Measurements from ENCODE around the gene PRSS53. TPM values are rescaled to one million over a fixed set of nuclear protein-coding genes. Genes with fewer than 3 reads are reported as not detected.

Gene PRSS53
- total and polyA plus RNA-seq, 10 donors: 1.6 to 6.0 (median 2.5) TPM

- 65 to 86% (median 73%) methylated on average over 2 of the region's 2 CpGs for WGBS, 5 donors
- H3K4me3 ChIP-seq: peak overlapping the region in 1 of 8 donors; percentile 22
- no peaks in the 10 kb centered on the region for H3K9me3 ChIP-seq
- DNase-seq: no peak
- peaks cover 0 to 44% (median 37%) of the 10 kb centered on the region in 6 donors for H3K36me3 ChIP-seq
- H3K4me1 ChIP-seq: peaks cover 13 to 77% (median 42%) of the 10 kb centered on the region in 6 donors
- intact Hi-C loops (cut with DNase I; ENCODE audit: low total_unique reads): no loop called here
- TF ChIP-seq POLR2A (IDR thresholded peaks at IDR 0.05): no peak
- TF ChIP-seq POLR2AphosphoS5 (IDR thresholded peaks at IDR 0.05): no peak
- no peak for TF ChIP-seq CTCF (IDR thresholded peaks at IDR 0.05 in 8 of 11, conservative IDR thresholded peaks at IDR 0.05 in 3 of 11)
- peak overlapping the region in 7 of 8 donors; percentile 47 to 99 (median 76) for H3K27ac ChIP-seq
- H3K27me3 ChIP-seq (replicated peaks in 1 of 7): no peaks in the 10 kb centered on the region
These were observed 24.0 kb upstream of the PRSS53 start for GRCh38 chr16:31112711-31113110.

- Histone ChIP-seq H3K9me3 (no peaks in the 10 kb centered on the region), H3K4me3 (no peak overlapping the region), H3K4me1 (peaks cover 12 to 81% (median 47%) of the 10 kb centered on the region in 6 donors), H3K27me3 (replicated peaks in 1 of 7) (no peaks in the 10 kb centered on the region), H3K36me3 (peaks cover 0 to 44% (median 37%) of the 10 kb centered on the region in 6 donors), H3K27ac (peak overlapping the region in 5 of 8 donors; percentile 47 to 99 (median 79))
- intact Hi-C loops (cut with DNase I; ENCODE audit: low total_unique reads): no loop called here
- no peak for DNase-seq
- 82 to 98% (median 95%) methylated on average over 9 to 23 of the region's 23 CpGs for WGBS, 5 donors
- TF ChIP-seq CTCF (IDR thresholded peaks at IDR 0.05 in 8 of 11, conservative IDR thresholded peaks at IDR 0.05 in 3 of 11): no peak
- peak in 1 of 3 donors; percentile 53 for TF ChIP-seq POLR2AphosphoS5 (IDR thresholded peaks at IDR 0.05)
These were observed 23.2 kb upstream of the PRSS53 start for GRCh38 chr16:31111881-31112466.

- 85 to 93% (median 90%) methylated on average over 21 to 26 of the region's 26 CpGs for WGBS, 5 donors
- TF ChIP-seq CTCF (IDR thresholded peaks at IDR 0.05 in 8 of 11, conservative IDR thresholded peaks at IDR 0.05 in 3 of 11): no peak
- no peak for TF ChIP-seq POLR2A (IDR thresholded peaks at IDR 0.05)
- TF ChIP-seq POLR2AphosphoS5 (IDR thresholded peaks at IDR 0.05): no peak
- H3K4me3 ChIP-seq: no peak overlapping the region
- peak overlapping the region in 2 of 8 donors; percentile 95 to 96 for H3K27ac ChIP-seq
- H3K4me1 ChIP-seq: peaks cover 11 to 77% (median 47%) of the 10 kb centered on the region in 6 donors
- H3K9me3 ChIP-seq: no peaks in the 10 kb centered on the region
- no peaks in the 10 kb centered on the region for H3K27me3 ChIP-seq (replicated peaks in 1 of 7)
- no peak for DNase-seq
- intact Hi-C loops (cut with DNase I; ENCODE audit: low total_unique reads): no loop called here
- peaks cover 0 to 44% (median 37%) of the 10 kb centered on the region in 6 donors for H3K36me3 ChIP-seq
These were observed 21.6 kb upstream of the PRSS53 start for GRCh38 chr16:31110106-31111034.

- TF ChIP-seq POLR2A (IDR thresholded peaks at IDR 0.05): no peak
- TF ChIP-seq CTCF (IDR thresholded peaks at IDR 0.05 in 8 of 11, conservative IDR thresholded peaks at IDR 0.05 in 3 of 11): no peak
- Histone ChIP-seq H3K36me3 (peaks cover 0 to 44% (median 37%) of the 10 kb centered on the region in 6 donors), H3K27ac (peak overlapping the region in 3 of 8 donors; percentile 87 to 96 (median 95)), H3K27me3 (replicated peaks in 1 of 7) (no peaks in the 10 kb centered on the region), H3K4me3 (peak overlapping the region in 3 of 8 donors; percentile 82 to 97 (median 88)), H3K9me3 (no peaks in the 10 kb centered on the region), H3K4me1 (peaks cover 11 to 72% (median 48%) of the 10 kb centered on the region in 6 donors)
- no peak for DNase-seq
- intact Hi-C loops (cut with DNase I; ENCODE audit: low total_unique reads): no loop called here
- 91 to 95% (median 94%) methylated on average over 10 to 12 of the region's 12 CpGs for WGBS, 5 donors
These were observed 20.9 kb upstream of the PRSS53 start for GRCh38 chr16:31109622-31110021.
